Measurements from ENCODE around the gene ADK. TPM values are rescaled to one million over a fixed set of nuclear protein-coding genes. Genes with fewer than 3 reads are reported as not detected.

The ADK gene
- total RNA-seq, 1 donor from 2014 or later = 26.2 TPM

DNA sequence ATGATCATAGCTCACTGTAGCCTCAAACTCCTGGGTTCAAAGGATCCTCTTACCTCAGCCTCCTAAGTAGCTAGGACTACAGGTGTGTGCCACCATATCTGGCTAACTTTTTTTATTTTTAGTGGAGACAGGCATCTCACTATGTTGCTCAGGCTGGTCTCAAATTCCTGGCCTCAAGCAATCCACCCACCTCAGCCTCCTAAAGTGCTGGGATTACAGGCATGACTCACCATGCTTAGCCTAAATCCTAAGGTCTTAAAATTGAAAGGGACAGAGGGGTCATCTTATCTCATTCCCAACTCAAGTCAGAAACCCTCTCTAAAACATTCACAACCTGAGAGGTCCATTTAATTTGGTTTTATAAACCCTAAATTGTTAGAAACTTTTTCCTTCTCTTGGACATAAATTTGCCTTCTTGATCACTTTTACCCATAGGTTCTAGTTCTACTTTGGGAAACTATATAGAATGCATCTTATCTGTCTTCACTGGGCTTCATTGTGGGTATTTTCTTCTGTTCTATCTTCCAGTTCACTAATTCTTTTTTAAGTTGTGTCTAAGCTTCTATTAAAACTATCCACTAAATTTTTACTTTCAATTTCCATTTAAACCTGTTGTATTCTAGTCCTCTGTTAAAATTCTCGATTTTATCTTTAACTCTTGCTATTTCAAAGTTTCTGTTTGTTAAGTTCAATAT is 492.0 kb downstream of the ADK start:
- H3K9me3 Mint-ChIP-seq = peaks cover 9% of the 10 kb centered on the region
- TF ChIP-seq, protein P1, sequence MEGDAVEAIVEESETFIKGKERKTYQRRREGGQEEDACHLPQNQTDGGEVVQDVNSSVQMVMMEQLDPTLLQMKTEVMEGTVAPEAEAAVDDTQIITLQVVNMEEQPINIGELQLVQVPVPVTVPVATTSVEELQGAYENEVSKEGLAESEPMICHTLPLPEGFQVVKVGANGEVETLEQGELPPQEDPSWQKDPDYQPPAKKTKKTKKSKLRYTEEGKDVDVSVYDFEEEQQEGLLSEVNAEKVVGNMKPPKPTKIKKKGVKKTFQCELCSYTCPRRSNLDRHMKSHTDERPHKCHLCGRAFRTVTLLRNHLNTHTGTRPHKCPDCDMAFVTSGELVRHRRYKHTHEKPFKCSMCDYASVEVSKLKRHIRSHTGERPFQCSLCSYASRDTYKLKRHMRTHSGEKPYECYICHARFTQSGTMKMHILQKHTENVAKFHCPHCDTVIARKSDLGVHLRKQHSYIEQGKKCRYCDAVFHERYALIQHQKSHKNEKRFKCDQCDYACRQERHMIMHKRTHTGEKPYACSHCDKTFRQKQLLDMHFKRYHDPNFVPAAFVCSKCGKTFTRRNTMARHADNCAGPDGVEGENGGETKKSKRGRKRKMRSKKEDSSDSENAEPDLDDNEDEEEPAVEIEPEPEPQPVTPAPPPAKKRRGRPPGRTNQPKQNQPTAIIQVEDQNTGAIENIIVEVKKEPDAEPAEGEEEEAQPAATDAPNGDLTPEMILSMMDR (IDR thresholded peaks at IDR 0.05; ENCODE audit: unreplicated experiment) = no peak
- DNase-seq (ENCODE audit: low spot score in 2 of 2, unreplicated experiment in 2 of 2) = no peak
- peaks cover 5% of the 10 kb centered on the region for H3K36me3 Mint-ChIP-seq
- no peak overlapping the region for H3K27ac Mint-ChIP-seq
- no peak overlapping the region for H3K4me3 Mint-ChIP-seq
- H3K4me1 Mint-ChIP-seq = peaks cover 2% of the 10 kb centered on the region
- no peaks in the 10 kb centered on the region for H3K27me3 Mint-ChIP-seq (ENCODE audit: low read depth)

DNA sequence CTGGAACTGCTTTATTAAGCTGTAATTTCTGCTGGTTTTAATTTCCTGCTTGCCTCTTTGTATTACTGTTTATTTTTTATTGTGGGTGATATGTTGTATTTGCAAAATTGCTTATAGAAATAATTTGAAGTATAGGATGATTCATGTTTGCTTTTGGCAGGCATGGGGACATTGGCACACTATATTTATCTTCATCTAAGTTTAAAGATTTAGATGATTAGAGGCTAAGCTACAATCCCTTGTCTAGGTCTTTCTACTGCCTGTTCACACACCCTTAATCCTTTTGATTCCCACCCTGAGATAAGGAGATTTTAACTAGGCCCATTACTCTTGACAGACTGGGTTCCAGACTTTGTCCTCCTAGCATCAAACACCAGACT is 492.6 kb downstream of the ADK start:
- H3K27ac Mint-ChIP-seq = no peak overlapping the region
- H3K4me1 Mint-ChIP-seq = peaks cover 2% of the 10 kb centered on the region
- no peak for DNase-seq (ENCODE audit: low spot score in 2 of 2, unreplicated experiment in 2 of 2)
- H3K36me3 Mint-ChIP-seq = peaks cover 6% of the 10 kb centered on the region
- H3K4me3 Mint-ChIP-seq = no peak overlapping the region
- TF ChIP-seq, protein P1 (IDR thresholded peaks at IDR 0.05; ENCODE audit: unreplicated experiment) = no peak
- peaks cover 9% of the 10 kb centered on the region for H3K9me3 Mint-ChIP-seq
- no peaks in the 10 kb centered on the region for H3K27me3 Mint-ChIP-seq (ENCODE audit: low read depth)

DNA sequence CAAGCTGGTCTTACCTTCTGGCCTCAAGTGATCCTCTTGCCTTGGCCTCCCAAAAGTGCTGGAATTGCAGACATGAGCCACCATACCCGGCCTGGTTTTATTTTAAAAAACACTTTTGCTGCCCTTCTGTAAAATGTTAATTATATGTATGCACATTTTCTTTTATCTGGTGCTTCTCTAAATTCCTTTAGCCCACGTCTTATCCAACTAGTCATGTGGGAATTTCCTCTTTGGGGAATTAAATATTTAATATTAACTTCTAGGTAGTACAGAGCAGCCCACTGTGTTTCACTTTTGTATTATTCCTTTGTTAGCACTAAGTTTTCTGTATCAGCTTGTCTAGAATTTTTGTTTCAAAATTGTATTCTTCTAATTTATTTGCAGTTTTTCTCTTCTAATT is 493.7 kb downstream of the ADK start:
- peaks cover 12% of the 10 kb centered on the region for H3K9me3 Mint-ChIP-seq
- H3K4me1 Mint-ChIP-seq = peaks cover 2% of the 10 kb centered on the region
- H3K36me3 Mint-ChIP-seq = peaks cover 10% of the 10 kb centered on the region
- TF ChIP-seq, protein P1 (IDR thresholded peaks at IDR 0.05; ENCODE audit: unreplicated experiment) = no peak
- no peaks in the 10 kb centered on the region for H3K27me3 Mint-ChIP-seq (ENCODE audit: low read depth)
- no peak for DNase-seq (ENCODE audit: low spot score in 2 of 2, unreplicated experiment in 2 of 2)
- H3K4me3 Mint-ChIP-seq = no peak overlapping the region
- H3K27ac Mint-ChIP-seq = no peak overlapping the region

DNA sequence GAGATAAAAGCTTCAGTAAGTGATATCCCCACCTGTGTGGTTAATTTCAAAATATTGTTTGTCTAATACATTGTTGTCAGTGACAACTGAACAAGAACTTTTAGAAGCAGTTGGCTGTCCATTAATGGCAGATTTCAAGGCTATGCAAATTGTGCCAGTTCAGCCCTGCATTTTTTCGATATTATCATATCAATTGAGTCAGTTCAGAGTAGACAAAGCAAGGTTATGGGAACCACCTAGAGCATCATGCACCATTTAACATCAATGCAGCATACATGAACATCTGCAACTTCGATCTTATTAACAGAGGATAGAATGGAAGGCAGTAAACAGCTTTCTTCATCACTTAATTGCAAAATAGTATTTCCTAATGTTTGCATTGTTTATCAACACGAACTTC is 494.7 kb downstream of the ADK start:
- DNase-seq (ENCODE audit: low spot score in 2 of 2, unreplicated experiment in 2 of 2) = no peak
- Mint-ChIP-seq H3K27ac (no peak overlapping the region), H3K4me3 (no peak overlapping the region), H3K27me3 (ENCODE audit: low read depth) (no peaks in the 10 kb centered on the region), H3K9me3 (peaks cover 14% of the 10 kb centered on the region), H3K4me1 (peaks cover 2% of the 10 kb centered on the region), H3K36me3 (peaks cover 12% of the 10 kb centered on the region)
- TF ChIP-seq, protein P1 (IDR thresholded peaks at IDR 0.05; ENCODE audit: unreplicated experiment) = no peak

DNA sequence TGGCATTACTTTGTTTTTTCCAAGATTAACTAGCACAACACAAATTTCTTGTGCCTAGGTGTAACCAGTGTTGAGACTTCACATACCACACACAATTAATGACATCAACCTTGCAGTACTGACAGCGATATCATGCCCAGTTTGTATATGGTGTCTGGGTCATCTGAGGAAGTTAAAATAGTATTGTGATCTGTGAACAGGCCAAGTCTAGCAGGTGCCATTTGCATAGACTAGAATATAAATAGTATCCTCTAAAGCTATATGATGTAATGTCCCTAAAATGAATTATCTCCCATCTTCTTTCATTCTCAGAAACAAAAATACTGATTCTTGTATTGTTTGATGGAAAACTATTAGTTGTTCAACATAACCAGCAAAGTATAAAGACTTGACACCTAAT is 499.6 kb downstream of the ADK start:
- Mint-ChIP-seq H3K27ac (no peak overlapping the region), H3K4me1 (peaks cover 5% of the 10 kb centered on the region), H3K27me3 (ENCODE audit: low read depth) (no peaks in the 10 kb centered on the region), H3K36me3 (peaks cover 11% of the 10 kb centered on the region), H3K9me3 (peaks cover 4% of the 10 kb centered on the region), H3K4me3 (no peak overlapping the region)
- DNase-seq (ENCODE audit: low spot score in 2 of 2, unreplicated experiment in 2 of 2) = no peak
- TF ChIP-seq, protein P1 (IDR thresholded peaks at IDR 0.05; ENCODE audit: unreplicated experiment) = no peak

Data from mesothelial cell of epicardium (in vitro differentiated cells).